ENCODE measurements around the gene IFT172.

The IFT172 gene

DNA sequence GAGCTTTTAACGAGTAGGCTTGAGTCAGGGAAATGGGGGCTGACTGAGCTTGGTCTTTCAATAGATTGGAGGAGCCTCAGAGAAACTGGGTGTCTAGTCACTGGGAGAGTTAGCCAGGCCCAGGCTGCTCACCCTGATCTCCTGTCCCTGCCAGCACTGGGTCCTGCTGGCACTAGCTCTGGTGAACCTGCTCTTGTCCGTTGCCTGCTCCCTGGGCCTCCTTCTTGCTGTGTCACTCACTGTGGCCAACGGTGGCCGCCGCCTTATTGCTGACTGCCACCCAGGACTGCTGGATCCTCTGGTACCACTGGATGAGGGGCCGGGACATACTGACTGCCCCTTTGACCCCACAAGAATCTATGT lies 46.6 kb downstream of the IFT172 start:
- no peak overlapping the region for H3K4me3 ChIP-seq (replicated peaks in 1 of 2; ENCODE audit: low read depth in 2 of 2, low read length in 2 of 2)
- no peak for DNase-seq (ENCODE audit: low read depth in 2 of 2)
- TF ChIP-seq, protein P1, sequence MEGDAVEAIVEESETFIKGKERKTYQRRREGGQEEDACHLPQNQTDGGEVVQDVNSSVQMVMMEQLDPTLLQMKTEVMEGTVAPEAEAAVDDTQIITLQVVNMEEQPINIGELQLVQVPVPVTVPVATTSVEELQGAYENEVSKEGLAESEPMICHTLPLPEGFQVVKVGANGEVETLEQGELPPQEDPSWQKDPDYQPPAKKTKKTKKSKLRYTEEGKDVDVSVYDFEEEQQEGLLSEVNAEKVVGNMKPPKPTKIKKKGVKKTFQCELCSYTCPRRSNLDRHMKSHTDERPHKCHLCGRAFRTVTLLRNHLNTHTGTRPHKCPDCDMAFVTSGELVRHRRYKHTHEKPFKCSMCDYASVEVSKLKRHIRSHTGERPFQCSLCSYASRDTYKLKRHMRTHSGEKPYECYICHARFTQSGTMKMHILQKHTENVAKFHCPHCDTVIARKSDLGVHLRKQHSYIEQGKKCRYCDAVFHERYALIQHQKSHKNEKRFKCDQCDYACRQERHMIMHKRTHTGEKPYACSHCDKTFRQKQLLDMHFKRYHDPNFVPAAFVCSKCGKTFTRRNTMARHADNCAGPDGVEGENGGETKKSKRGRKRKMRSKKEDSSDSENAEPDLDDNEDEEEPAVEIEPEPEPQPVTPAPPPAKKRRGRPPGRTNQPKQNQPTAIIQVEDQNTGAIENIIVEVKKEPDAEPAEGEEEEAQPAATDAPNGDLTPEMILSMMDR (IDR thresholded peaks at IDR 0.05; ENCODE audit: low read depth, low read length), result no peak

DNA sequence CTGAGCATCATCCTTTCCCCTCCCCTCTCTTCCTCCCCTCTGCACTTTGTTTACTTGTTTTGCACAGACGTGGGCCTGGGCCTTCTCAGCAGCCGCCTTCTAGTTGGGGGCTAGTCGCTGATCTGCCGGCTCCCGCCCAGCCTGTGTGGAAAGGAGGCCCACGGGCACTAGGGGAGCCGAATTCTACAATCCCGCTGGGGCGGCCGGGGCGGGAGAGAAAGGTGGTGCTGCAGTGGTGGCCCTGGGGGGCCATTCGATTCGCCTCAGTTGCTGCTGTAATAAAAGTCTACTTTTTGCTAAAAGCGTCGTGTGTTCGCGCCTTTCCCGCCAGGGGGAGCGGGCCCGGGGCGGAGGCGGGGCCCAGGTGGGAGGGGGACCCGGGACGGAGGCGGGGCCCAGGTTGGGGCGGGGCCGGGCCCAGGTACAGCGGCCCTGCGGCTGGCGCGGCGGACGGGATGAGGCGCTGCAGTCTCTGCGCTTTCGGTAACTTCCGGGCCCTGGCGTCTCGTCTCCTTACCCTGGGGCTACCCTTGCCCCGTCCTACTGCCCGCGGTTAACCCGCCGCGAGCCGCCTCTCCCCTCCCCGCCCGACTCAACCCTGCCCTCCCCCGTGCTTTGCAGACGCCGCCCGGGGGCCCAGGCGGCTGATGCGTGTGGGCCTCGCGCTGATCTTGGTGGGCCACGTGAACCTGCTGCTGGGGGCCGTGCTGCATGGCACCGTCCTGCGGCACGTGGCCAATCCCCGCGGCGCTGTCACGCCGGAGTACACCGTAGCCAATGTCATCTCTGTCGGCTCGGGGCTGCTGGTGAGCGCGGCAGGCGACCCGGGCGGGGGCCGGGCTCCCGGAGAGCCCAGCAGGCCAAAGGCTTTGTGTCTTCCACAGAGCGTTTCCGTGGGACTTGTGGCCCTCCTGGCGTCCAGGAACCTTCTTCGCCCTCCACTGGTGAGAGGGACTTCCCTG lies 47.3 kb downstream of the IFT172 start, which contains the start of gene KRTCAP3:
Gene KRTCAP3 (plus strand): TSS at position 424 of the 962 bp plus-strand sequence. CDS start 32 bp downstream, at position 456.
- TF ChIP-seq, protein P1 (IDR thresholded peaks at IDR 0.05; ENCODE audit: low read depth, low read length), result no peak
- no peak for DNase-seq (ENCODE audit: low read depth in 2 of 2)
- no peak within 1 kb of the TSS for H3K4me3 ChIP-seq (replicated peaks in 1 of 2; ENCODE audit: low read depth in 2 of 2, low read length in 2 of 2)

DNA sequence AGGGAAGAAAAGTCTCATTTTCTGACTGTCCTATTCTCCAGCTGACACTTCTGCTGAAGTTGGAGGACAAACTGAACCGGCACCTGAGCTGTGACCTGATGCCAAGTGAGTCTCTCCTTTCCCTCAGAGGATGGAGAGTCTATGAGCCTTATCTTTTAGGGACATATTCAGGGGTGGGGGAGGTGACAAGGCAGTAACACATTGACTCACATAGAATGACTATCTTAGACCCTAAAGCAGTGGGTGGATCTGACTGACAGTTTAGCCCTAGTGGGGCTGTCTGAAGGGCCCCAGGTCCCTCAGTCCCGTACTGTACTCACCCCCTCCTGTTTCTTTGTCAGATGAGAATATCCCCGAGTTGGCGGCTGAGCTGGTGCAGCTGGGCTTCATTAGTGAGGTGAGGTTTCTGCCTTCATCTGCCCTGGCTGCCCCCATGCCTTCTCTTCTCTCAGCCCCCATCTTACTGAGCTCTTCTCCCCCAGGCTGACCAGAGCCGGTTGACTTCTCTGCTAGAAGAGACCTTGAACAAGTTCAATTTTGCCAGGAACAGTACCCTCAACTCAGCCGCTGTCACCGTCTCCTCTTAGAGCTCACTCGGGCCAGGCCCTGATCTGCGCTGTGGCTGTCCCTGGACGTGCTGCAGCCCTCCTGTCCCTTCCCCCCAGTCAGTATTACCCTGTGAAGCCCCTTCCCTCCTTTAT lies 48.2 kb downstream of the IFT172 start:
- DNase-seq (ENCODE audit: low read depth in 2 of 2), result no peak
- H3K4me3 ChIP-seq (replicated peaks in 1 of 2; ENCODE audit: low read depth in 2 of 2, low read length in 2 of 2), result no peak overlapping the region
- TF ChIP-seq, protein P1 (IDR thresholded peaks at IDR 0.05; ENCODE audit: low read depth, low read length), result no peak

DNA sequence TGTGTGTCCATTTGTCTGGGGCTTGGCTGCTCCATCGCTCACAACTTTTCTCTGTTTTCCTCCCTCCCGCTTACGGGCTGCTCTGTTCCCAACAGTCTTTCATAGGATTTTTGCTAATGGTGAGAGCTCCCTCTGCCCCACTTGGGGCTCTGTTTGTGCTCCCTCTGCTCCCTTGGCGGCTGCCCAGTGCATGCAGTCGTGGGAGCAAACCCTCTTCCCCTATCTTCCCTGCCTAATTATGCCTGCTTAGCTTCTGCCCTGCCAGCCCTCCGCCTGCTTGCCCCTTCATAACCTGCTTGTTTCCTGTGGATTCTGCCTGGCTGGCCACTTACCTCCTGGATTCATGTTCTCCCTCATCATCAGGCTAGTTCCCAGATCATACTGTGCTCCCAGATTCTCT lies 53.9 kb downstream of the IFT172 start:
- no peak for DNase-seq (ENCODE audit: low read depth in 2 of 2)
- no peak overlapping the region for H3K4me3 ChIP-seq (replicated peaks in 1 of 2; ENCODE audit: low read depth in 2 of 2, low read length in 2 of 2)
- TF ChIP-seq, protein P1 (IDR thresholded peaks at IDR 0.05; ENCODE audit: low read depth, low read length), result no peak

DNA sequence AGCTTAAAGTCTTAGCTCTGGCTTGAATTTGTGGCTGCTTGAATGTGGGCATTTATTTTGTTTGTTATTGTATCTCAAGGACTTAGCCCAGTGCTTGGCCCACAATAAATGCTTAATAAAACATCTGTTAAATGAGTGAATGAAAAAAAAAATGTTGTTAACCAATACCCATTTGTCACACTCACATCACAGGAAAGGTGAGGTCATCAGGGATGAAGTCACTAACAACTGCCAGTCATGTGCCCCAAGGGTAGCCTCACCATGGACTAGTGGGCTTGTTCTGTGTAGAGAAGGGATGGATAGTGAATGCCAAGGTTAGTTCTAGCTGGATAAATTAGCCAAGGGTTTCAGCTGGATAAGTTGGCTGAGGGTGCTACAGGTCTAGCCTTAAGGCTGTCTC lies 58.1 kb downstream of the IFT172 start:
- TF ChIP-seq, protein P1 (IDR thresholded peaks at IDR 0.05; ENCODE audit: low read depth, low read length), result no peak
- no peak overlapping the region for H3K4me3 ChIP-seq (replicated peaks in 1 of 2; ENCODE audit: low read depth in 2 of 2, low read length in 2 of 2)
- peak; percentile 16 to 73 for DNase-seq (ENCODE audit: low read depth in 2 of 2)

DNA sequence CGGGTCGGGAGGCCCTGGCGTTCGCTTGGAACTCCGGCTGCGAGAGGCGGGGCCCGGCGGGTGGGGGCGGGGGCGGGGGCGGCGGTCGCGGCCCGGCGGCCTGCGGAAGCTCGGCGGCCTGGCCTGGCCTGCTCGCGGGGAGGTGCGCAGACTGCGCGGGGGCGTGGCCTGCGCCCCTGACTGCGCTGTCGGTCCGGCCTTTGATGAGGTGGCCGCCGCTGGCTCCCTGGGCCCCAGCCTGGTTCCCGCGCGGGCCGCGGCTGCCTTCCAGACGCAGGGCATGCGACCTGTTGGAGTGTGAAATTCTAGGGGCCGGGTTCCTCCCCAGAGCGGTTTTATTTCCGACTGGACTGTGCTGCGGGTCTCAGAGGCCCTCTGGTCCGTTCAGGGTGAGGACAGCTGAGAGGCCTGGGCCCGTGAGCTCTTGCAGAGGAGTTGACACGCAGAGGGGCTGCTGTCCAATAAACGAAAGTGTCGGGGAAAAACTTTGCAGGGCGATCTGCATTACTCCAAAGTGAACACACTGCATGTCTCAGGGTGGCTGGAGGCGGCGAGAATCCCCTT lies 60.5 kb downstream of the IFT172 start:
- peak; percentile 83 to 89 for DNase-seq (ENCODE audit: low read depth in 2 of 2)
- TF ChIP-seq, protein P1 (IDR thresholded peaks at IDR 0.05; ENCODE audit: low read depth, low read length), result no peak
- H3K4me3 ChIP-seq (replicated peaks in 1 of 2; ENCODE audit: low read depth in 2 of 2, low read length in 2 of 2), result peak overlapping the region; percentile 77 to 91
